Activated naive CD8-positive, alpha-beta T cell treated with anti-CD3 and anti-CD28 coated beads, Interleukin-2, amount 50 U/mL, for 24 hours (primary cell): ENCODE measurements around the gene CIC.
"Not testable (repeated sequence)": the region's sequence is repeated elsewhere in the genome, so short reads cannot be mapped to it uniquely, and the experiment has no call there.

ENCODE experiments used
- ATAC-seq: fragments of 150-1000 bp; cut with Tn5 transposase; one replicate; pipeline ENCODE4 v1.10.0; 2021
- DNase-seq: peaks from one replicate; pipeline ENCODE4 v3.0.0; 2021
- H3K27ac Mint-ChIP-seq: one replicate; pipeline ENCODE4 v1.8.0; 2021; ENCODE audit warnings: mild to moderate bottlenecking, mixed read lengths
- H3K27me3 Mint-ChIP-seq: one replicate; pipeline ENCODE4 v1.8.0; 2021; ENCODE audit warnings: mixed read lengths
- H3K36me3 Mint-ChIP-seq: one replicate; pipeline ENCODE4 v1.8.0; 2021; ENCODE audit warnings: low read depth, mixed read lengths
- H3K4me1 Mint-ChIP-seq: one replicate; pipeline ENCODE4 v1.8.0; 2021; ENCODE audit warnings: mixed read lengths
- H3K4me3 Mint-ChIP-seq: one replicate; pipeline ENCODE4 v1.8.0; 2021; ENCODE audit warnings: mild to moderate bottlenecking, moderate library complexity, mixed read lengths
- H3K9me3 Mint-ChIP-seq: one replicate; pipeline ENCODE4 v1.8.0; 2021; ENCODE audit warnings: mixed read lengths

The CIC gene

GRCh38 chr19:42261763-42262162 lies 7.3 kb upstream of the CIC start:
- no peaks in the 10 kb centered on the region for H3K27me3 Mint-ChIP-seq
- ATAC-seq, result peak; percentile 54
- no peak overlapping the region for H3K4me3 Mint-ChIP-seq

GRCh38 chr19:42266105-42266504 lies 2.9 kb upstream of the CIC start:
- H3K36me3 Mint-ChIP-seq, H3K27me3 Mint-ChIP-seq, H3K9me3 Mint-ChIP-seq, H3K27ac Mint-ChIP-seq, H3K4me3 Mint-ChIP-seq, ATAC-seq, DNase-seq: not testable (repeated sequence)
- peaks cover 16% of the 10 kb centered on the region for H3K4me1 Mint-ChIP-seq

More at GRCh38 chr19:42261763-42262162, 7.3 kb upstream of the CIC start:
- H3K4me1 Mint-ChIP-seq, result no peaks in the 10 kb centered on the region
- no peaks in the 10 kb centered on the region for H3K9me3 Mint-ChIP-seq
- no peak overlapping the region for H3K27ac Mint-ChIP-seq
- no peak for DNase-seq
- H3K36me3 Mint-ChIP-seq, result no peaks in the 10 kb centered on the region

GRCh38 chr19:42266928-42267603 lies 2.0 kb upstream of the CIC start:
- not testable (repeated sequence) for DNase-seq, H3K27me3 Mint-ChIP-seq, H3K9me3 Mint-ChIP-seq, H3K36me3 Mint-ChIP-seq, H3K27ac Mint-ChIP-seq, ATAC-seq, H3K4me3 Mint-ChIP-seq
- peaks cover 21% of the 10 kb centered on the region for H3K4me1 Mint-ChIP-seq

- ATAC-seq, result no peak
- H3K4me1 Mint-ChIP-seq, result peaks cover 21% of the 10 kb centered on the region
- no peak overlapping the region for H3K27ac Mint-ChIP-seq
- H3K27me3 Mint-ChIP-seq, result no peaks in the 10 kb centered on the region
- H3K4me3 Mint-ChIP-seq, result no peak overlapping the region
- H3K36me3 Mint-ChIP-seq, result no peaks in the 10 kb centered on the region
- H3K9me3 Mint-ChIP-seq, result no peaks in the 10 kb centered on the region
- DNase-seq, result no peak
Measured at GRCh38 chr19:42267644-42268141, 1.4 kb upstream of the CIC start.

- no peaks in the 10 kb centered on the region for H3K36me3 Mint-ChIP-seq
- ATAC-seq, result peak; percentile 60
- no peaks in the 10 kb centered on the region for H3K27me3 Mint-ChIP-seq
Measured at GRCh38 chr19:42268142-42268703, 829 bp upstream of the CIC start.

GRCh38 chr19:42269478-42270345 lies 660 bp downstream of the CIC start:
- no peak overlapping the region for H3K4me3 Mint-ChIP-seq

More at GRCh38 chr19:42268142-42268703, 829 bp upstream of the CIC start:
- H3K9me3 Mint-ChIP-seq, result no peaks in the 10 kb centered on the region
- no peak overlapping the region for H3K4me3 Mint-ChIP-seq
- H3K27ac Mint-ChIP-seq, result no peak overlapping the region
- peaks cover 21% of the 10 kb centered on the region for H3K4me1 Mint-ChIP-seq
- DNase-seq, result peak; percentile 97

GRCh38 chr19:42270346-42271044 lies 1.4 kb downstream of the CIC start:
- H3K9me3 Mint-ChIP-seq, result no peaks in the 10 kb centered on the region
- ATAC-seq, result peak; percentile 12
- DNase-seq, result peak; percentile 71
- H3K27me3 Mint-ChIP-seq, result no peaks in the 10 kb centered on the region
- H3K27ac Mint-ChIP-seq, result peak overlapping the region; percentile 99
- peaks cover 30% of the 10 kb centered on the region for H3K4me1 Mint-ChIP-seq
- H3K36me3 Mint-ChIP-seq, result peaks cover 7% of the 10 kb centered on the region
- H3K4me3 Mint-ChIP-seq, result no peak overlapping the region

More at GRCh38 chr19:42269478-42270345, 660 bp downstream of the CIC start:
- no peaks in the 10 kb centered on the region for H3K27me3 Mint-ChIP-seq
- H3K36me3 Mint-ChIP-seq, result peaks cover 4% of the 10 kb centered on the region
- H3K27ac Mint-ChIP-seq, result peak overlapping the region; percentile 99
- ATAC-seq, result no peak
- DNase-seq, result peak; percentile 22
- peaks cover 24% of the 10 kb centered on the region for H3K4me1 Mint-ChIP-seq
- no peaks in the 10 kb centered on the region for H3K9me3 Mint-ChIP-seq

- Mint-ChIP-seq H3K4me3 (no peak overlapping the region), H3K36me3 (peaks cover 7% of the 10 kb centered on the region), H3K27ac (peak overlapping the region; percentile 99), H3K9me3 (no peaks in the 10 kb centered on the region), H3K27me3 (no peaks in the 10 kb centered on the region), H3K4me1 (peaks cover 34% of the 10 kb centered on the region)
- no peak for ATAC-seq
- no peak for DNase-seq
Measured at GRCh38 chr19:42271045-42271419, 2.0 kb downstream of the CIC start.

- peak overlapping the region; percentile 99 for H3K27ac Mint-ChIP-seq
- no peak overlapping the region for H3K4me3 Mint-ChIP-seq
- peaks cover 7% of the 10 kb centered on the region for H3K36me3 Mint-ChIP-seq
- DNase-seq, result no peak
- ATAC-seq, result no peak
- H3K9me3 Mint-ChIP-seq, result no peaks in the 10 kb centered on the region
- peaks cover 44% of the 10 kb centered on the region for H3K4me1 Mint-ChIP-seq
- no peaks in the 10 kb centered on the region for H3K27me3 Mint-ChIP-seq
Measured at GRCh38 chr19:42271861-42272534, 2.9 kb downstream of the CIC start.

- H3K27ac Mint-ChIP-seq, result no peak overlapping the region
- no peak for ATAC-seq
Measured at GRCh38 chr19:42272535-42272897, 3.5 kb downstream of the CIC start.

GRCh38 chr19:42272989-42273406 lies 3.9 kb downstream of the CIC start:
- peaks cover 50% of the 10 kb centered on the region for H3K4me1 Mint-ChIP-seq
- DNase-seq (no peak), ATAC-seq (no peak)
- peaks cover 7% of the 10 kb centered on the region for H3K36me3 Mint-ChIP-seq
- H3K27ac Mint-ChIP-seq, result no peak overlapping the region
- no peak overlapping the region for H3K4me3 Mint-ChIP-seq
- H3K27me3 Mint-ChIP-seq, result no peaks in the 10 kb centered on the region
- no peaks in the 10 kb centered on the region for H3K9me3 Mint-ChIP-seq

More at GRCh38 chr19:42272535-42272897, 3.5 kb downstream of the CIC start:
- no peak for DNase-seq
- Mint-ChIP-seq H3K4me3 (no peak overlapping the region), H3K4me1 (peaks cover 47% of the 10 kb centered on the region), H3K9me3 (no peaks in the 10 kb centered on the region), H3K27me3 (no peaks in the 10 kb centered on the region), H3K36me3 (peaks cover 7% of the 10 kb centered on the region)

- H3K27me3 Mint-ChIP-seq, result no peaks in the 10 kb centered on the region
- no peaks in the 10 kb centered on the region for H3K9me3 Mint-ChIP-seq
- DNase-seq (no peak), ATAC-seq (no peak)
- peaks cover 54% of the 10 kb centered on the region for H3K4me1 Mint-ChIP-seq
- H3K27ac Mint-ChIP-seq, result no peak overlapping the region
- no peak overlapping the region for H3K4me3 Mint-ChIP-seq
- H3K36me3 Mint-ChIP-seq, result peaks cover 7% of the 10 kb centered on the region
Measured at GRCh38 chr19:42273407-42274064, 4.5 kb downstream of the CIC start.

GRCh38 chr19:42274065-42274682 lies 5.1 kb downstream of the CIC start:
- no peaks in the 10 kb centered on the region for H3K9me3 Mint-ChIP-seq
- no peaks in the 10 kb centered on the region for H3K27me3 Mint-ChIP-seq
- ATAC-seq (no peak), DNase-seq (no peak)
- H3K27ac Mint-ChIP-seq, result no peak overlapping the region
- H3K36me3 Mint-ChIP-seq, result peaks cover 7% of the 10 kb centered on the region
- H3K4me1 Mint-ChIP-seq, result peaks cover 61% of the 10 kb centered on the region
- no peak overlapping the region for H3K4me3 Mint-ChIP-seq
